ENCODE data around the gene MAP1S. TPM values are rescaled to one million over a fixed set of nuclear protein-coding genes. Genes with fewer than 3 reads are reported as not detected.

The MAP1S gene
- total and polyA plus RNA-seq, 2 of the 13 experiments (the other 11 are each of a cell fraction or from before 2014, with no cell fraction given) = 3.8 to 7.3 TPM

DNA sequence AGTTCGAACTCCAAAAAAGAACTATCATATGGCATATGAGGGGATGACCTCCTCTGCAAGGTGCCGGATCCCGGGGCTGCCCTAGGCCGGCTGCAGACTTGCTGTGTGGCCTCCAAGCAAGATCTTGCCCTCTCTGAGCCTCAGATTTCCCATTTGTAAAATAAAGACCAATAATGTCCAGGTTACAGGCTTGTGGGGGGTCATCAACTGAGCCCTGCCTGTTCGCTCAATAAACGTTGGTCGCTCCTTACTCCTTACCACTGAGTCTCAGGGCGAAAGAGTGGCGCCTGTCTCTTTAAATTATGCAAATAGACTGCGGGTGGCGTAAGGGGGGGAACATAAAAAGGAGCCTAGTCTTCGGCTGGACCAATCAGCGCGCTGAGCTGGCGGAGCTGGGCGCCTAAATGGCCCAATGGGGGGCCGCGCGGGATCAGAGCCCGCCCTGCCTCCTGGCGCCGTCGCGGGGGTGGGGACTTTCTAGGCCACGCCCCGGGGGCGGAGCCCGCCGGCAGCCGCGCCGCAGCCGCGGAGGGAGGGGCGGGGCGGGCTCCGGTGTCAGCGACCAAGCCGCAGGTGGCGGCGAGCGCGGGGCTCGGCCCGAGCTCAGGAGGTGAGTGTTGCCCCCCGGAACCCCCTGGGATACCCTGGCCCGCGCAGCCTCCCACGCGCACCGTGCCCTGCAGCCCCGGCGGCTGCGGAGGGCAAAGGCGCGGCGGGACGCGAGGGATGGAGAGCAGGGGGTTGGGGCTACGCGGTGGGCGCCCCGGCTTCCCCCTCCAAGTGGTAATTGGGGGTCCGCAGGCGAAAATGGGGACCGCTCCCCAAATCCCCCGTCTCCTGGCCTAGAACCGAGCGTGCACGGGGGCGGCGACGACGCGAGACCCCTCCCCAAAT is 28.2 kb downstream of the MAP1S start (continued):
- TF ChIP-seq SMAD3 (CRISPR knock-in tag; IDR thresholded peaks at IDR 0.05) = no peak
- TF ChIP-seq JDP2 (CRISPR knock-in tag; IDR thresholded peaks at IDR 0.05; ENCODE audit: borderline replicate concordance) = no peak
- TF ChIP-seq GABPB1 (CRISPR knock-in tag; IDR thresholded peaks at IDR 0.05) = peak; percentile 43
- no peak for TF ChIP-seq JUND (CRISPR knock-in tag; IDR thresholded peaks at IDR 0.05)
- TF ChIP-seq HDAC2 (CRISPR knock-in tag; IDR thresholded peaks at IDR 0.05) = 0 out of 2 replicates have a peak, but pooled peaks have one; percentile 15
- no peak for TF ChIP-seq MIER3 (CRISPR knock-in tag; IDR thresholded peaks at IDR 0.05; ENCODE audit: borderline replicate concordance)
- no peak for TF ChIP-seq PLRG1 (conservative IDR thresholded peaks at IDR 0.05)
- peak; percentile 39; the same call in 1 of the 2 replicates for TF ChIP-seq CEBPB (IDR thresholded peaks at IDR 0.05; ENCODE audit: borderline replicate concordance, low read depth, low read length)
- 0 out of 2 replicates have a peak, but pooled peaks have one; percentile 27 for TF ChIP-seq TFDP2 (CRISPR knock-in tag; IDR thresholded peaks at IDR 0.05)
- TF ChIP-seq MED1 (CRISPR knock-in tag; IDR thresholded peaks at IDR 0.05) = 0 out of 2 replicates have a peak, but pooled peaks have one; percentile 15
- TF ChIP-seq SRSF9 (IDR thresholded peaks at IDR 0.05; ENCODE audit: borderline replicate concordance, insufficient read depth, low read depth, low read length, poor library complexity, severe bottlenecking) = no peak
- TF ChIP-seq EEA1 (CRISPR knock-in tag; IDR thresholded peaks at IDR 0.05; ENCODE audit: borderline replicate concordance) = 0 out of 2 replicates have a peak, but pooled peaks have one; percentile 30
- TF ChIP-seq, protein P1, sequence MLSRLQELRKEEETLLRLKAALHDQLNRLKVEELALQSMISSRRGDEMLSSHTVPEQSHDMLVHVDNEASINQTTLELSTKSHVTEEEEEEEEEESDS (CRISPR knock-in tag; IDR thresholded peaks at IDR 0.05; ENCODE audit: borderline replicate concordance) = no peak
- TF ChIP-seq ZBTB2 (CRISPR knock-in tag; IDR thresholded peaks at IDR 0.05; ENCODE audit: low read depth) = no peak
- TF ChIP-seq, protein P2, sequence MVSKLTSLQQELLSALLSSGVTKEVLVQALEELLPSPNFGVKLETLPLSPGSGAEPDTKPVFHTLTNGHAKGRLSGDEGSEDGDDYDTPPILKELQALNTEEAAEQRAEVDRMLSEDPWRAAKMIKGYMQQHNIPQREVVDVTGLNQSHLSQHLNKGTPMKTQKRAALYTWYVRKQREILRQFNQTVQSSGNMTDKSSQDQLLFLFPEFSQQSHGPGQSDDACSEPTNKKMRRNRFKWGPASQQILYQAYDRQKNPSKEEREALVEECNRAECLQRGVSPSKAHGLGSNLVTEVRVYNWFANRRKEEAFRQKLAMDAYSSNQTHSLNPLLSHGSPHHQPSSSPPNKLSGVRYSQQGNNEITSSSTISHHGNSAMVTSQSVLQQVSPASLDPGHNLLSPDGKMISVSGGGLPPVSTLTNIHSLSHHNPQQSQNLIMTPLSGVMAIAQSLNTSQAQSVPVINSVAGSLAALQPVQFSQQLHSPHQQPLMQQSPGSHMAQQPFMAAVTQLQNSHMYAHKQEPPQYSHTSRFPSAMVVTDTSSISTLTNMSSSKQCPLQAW (CRISPR knock-in tag; IDR thresholded peaks at IDR 0.05) = 0 out of 2 replicates have a peak, but pooled peaks have one; percentile 35
- TF ChIP-seq, protein P3, sequence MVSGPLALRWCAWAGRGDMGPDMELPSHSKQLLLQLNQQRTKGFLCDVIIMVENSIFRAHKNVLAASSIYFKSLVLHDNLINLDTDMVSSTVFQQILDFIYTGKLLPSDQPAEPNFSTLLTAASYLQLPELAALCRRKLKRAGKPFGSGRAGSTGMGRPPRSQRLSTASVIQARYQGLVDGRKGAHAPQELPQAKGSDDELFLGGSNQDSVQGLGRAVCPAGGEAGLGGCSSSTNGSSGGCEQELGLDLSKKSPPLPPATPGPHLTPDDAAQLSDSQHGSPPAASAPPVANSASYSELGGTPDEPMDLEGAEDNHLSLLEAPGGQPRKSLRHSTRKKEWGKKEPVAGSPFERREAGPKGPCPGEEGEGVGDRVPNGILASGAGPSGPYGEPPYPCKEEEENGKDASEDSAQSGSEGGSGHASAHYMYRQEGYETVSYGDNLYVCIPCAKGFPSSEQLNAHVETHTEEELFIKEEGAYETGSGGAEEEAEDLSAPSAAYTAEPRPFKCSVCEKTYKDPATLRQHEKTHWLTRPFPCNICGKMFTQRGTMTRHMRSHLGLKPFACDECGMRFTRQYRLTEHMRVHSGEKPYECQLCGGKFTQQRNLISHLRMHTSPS (CRISPR knock-in tag; IDR thresholded peaks at IDR 0.05; ENCODE audit: low read depth) = no peak
- TF ChIP-seq MYNN (CRISPR knock-in tag; IDR thresholded peaks at IDR 0.05; ENCODE audit: low read depth) = no peak
- no peak for TF ChIP-seq FOXM1 (CRISPR knock-in tag; IDR thresholded peaks at IDR 0.05)
- no peak for TF ChIP-seq FOXA1 (IDR thresholded peaks at IDR 0.05)
- peak; percentile 10; the same call in 1 of the 2 replicates for TF ChIP-seq FOXA1 (CRISPR knock-in tag; IDR thresholded peaks at IDR 0.05)
- no peak for TF ChIP-seq FOXJ3 (CRISPR knock-in tag; IDR thresholded peaks at IDR 0.05; ENCODE audit: borderline replicate concordance)
- TF ChIP-seq ZKSCAN1 (IDR thresholded peaks at IDR 0.05; ENCODE audit: low read length) = no peak
